ENCODE data around the gene ERCC3. TPM values are rescaled to one million over a fixed set of nuclear protein-coding genes. Genes with fewer than 3 reads are reported as not detected.
"Not testable (repeated sequence)": the region's sequence is repeated elsewhere in the genome, so short reads cannot be mapped to it uniquely, and the experiment has no call there.

ERCC3 gene
- total RNA-seq, 1 donor from 2014 or later: 46.1 TPM

DNA sequence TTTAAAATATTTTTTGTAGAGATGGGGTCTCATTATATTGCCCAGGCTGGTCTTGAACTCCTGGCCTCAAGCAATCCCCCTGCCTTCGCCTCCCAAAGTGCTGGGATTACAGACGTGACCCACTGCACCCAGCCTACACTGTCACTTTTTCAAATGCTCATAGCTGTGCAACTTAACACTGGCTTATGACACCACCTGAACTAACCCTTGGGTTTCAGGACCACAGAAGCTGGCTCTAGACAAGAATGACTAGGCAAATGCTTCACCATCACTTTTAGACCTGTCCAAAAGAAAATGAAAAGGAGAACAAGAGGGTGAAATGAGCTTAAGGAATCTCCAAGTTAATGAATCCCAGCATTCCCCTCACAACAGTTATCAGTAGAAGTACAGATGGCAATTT, 13.3 kb downstream of the ERCC3 start:
- FAIRE-seq (no peak), DNase-seq (ENCODE audit: low spot score in 2 of 2) (no peak)

DNA sequence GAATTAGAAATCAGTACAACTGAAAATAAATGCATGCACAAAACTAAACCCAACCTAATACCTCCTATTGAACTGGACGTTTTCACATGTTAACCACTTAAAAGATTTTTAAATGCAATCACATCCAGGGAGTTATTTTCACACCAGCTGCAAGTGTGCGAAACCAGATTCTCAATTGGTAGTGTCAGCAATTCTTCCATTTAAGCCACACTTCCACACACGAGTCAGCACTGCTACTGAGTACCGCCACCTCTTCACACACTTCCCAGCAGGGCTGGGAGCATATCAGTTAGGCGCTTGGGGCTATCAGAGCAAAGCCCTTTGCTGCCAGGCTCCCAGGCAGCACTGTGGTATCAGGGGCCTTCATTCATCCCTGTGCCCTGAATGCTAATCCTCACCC, 14.2 kb downstream of the ERCC3 start:
- no peak for DNase-seq (ENCODE audit: low spot score in 2 of 2)
- FAIRE-seq: no peak

DNA sequence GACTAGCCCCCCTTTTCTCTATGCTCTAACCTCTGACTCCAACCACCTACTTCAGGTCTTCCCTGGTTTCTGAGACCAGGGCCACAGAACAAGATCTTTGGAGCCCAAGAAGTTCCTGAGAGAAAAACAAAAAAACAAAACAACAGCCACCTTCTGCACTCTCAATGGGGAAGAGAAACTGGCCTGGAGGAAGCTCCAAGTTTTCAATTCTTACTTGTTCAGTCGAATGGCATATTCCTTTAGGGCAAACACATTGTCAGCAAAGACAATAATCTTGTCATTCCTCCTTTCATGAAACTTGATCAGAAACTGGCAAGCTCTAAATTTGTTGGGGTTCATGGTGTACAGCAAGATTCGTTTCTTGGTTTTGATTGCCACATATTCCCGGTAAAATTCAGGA, 15.0 kb downstream of the ERCC3 start:
- FAIRE-seq: no peak
- no peak for DNase-seq (ENCODE audit: low spot score in 2 of 2)

DNA sequence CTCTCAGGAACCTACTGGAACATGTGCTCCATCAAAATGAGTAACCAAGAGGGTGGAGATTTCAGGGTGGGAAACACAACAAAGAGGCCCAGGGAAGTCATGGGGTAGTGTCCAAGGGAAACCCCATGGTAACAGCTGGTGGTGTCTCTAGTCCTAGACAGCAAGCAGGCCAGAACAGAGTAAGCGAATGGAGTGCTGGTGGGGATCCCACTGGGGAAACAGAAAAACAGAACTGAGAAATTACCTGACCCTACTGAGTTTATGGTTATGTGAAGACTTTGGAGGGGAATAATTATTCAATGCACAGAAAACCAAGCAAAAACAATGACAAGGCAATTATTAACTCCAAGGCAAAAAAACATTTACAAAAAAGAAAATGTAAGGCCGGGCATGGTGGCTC, 16.9 kb downstream of the ERCC3 start:
- FAIRE-seq (no peak), DNase-seq (ENCODE audit: low spot score in 2 of 2) (no peak)

DNA sequence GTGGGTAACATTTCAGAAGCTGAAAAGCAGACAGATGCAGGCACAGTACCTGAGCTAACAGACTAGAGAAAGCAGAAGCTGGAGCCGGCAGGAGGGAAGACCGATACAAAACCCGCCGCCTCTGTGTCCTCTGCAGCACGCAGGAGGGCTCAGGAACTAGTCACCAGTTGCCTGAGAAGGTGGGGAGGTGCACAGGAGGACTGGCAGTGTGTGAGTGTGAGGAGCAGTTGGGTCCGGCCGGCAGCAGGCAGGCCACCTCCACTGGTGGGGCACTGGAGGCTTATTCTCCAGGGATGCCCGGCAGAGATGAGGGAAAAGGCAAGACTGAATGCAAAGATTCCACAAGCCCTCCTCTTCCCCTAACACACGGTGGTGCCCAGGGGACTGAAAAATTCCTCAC, 18.2 kb downstream of the ERCC3 start:
- DNase-seq (ENCODE audit: low spot score in 2 of 2): no peak
- FAIRE-seq: no peak

DNA sequence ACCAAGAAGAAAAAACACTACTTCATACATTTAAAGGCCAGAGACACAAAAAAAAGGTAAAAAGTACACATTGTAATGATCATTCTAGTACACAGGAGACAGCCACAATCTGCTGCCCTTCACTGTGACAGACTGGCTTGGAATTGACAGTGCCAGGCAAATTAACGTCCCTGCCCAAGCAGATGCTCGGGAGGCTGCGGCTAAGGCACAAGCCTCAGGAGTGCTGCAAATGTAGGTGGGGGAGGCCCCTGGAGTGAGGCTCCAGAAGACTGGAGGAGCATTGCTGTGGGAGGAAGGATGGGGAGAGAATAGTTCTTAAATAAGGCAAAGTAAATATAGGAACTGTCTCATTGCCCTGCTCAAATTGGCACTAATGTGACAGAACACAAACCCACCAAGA, 18.6 kb downstream of the ERCC3 start:
- no peak for DNase-seq (ENCODE audit: low spot score in 2 of 2)

DNA sequence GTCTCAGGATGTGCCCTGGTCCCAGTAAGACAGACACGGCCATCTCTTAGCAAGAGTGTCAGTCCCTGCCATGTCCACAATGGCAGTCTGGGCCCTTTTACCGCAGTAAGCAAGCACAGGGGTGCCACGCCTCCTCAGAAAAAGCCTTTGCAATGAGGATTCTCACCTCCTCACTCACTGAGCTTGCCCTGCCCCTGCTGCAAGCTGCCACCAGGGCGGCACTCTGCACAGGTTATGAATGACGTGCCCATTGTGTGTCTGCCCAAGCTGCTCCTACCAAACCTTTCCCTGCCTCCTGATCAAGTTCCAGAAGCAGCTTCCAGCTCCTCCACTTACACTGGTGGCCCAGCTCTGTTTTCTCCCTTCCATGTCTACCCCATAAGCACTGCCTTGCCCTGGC, 23.3 kb downstream of the ERCC3 start:
- FAIRE-seq (no peak), DNase-seq (ENCODE audit: low spot score in 2 of 2) (no peak)

More for the DNA sequence above, 18.6 kb downstream of the ERCC3 start:
- FAIRE-seq: no peak

DNA sequence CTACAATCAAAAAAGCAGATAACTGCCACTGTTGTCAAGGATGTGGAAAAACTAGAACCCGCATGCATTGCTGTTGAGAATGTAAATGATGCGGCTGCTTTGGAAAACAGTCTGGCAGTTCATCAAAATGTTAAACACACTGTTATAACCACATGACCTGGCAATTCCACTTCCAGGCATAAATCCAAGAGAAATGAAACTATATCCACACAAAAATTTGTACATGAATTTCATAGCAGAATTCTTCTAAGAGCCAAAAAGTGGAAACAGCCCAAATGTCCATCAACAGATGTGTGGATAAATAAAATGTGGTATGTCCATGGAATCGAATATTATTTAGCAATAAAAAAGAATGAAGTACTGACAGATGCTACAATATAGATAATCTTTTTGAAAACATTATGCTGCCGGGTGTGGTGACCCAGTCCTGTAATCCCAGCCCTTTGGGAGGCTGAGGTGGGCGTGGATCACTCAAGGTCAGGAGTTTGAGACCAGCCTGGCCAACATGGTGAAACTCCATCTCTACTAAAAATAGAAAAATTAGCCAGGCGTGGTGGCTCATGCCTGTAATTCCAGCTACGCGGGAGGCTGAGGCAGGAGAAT, 32.0 kb downstream of the ERCC3 start:
- DNase-seq (ENCODE audit: low spot score in 2 of 2) (no peak), FAIRE-seq (no peak)

DNA sequence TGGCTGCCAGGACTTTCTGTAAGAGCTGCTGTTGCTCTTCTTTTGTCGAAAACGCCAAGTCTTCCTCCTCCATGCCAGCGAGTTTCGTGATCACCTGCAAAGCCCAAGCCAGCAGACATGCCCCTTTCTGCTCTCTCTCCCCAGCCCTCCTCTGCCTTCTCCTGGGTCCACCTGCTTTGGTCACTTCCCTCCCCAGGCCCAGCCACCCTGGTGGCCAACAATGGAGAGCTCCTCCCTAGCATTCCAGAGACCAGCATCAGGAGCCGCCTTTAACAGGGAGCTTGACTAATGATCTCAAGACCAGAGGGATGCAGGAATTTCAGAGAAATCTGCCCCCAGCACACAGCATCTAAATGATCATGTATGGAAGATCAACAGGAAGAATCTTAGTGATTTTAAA, 34.6 kb downstream of the ERCC3 start:
- FAIRE-seq: no peak

DNA sequence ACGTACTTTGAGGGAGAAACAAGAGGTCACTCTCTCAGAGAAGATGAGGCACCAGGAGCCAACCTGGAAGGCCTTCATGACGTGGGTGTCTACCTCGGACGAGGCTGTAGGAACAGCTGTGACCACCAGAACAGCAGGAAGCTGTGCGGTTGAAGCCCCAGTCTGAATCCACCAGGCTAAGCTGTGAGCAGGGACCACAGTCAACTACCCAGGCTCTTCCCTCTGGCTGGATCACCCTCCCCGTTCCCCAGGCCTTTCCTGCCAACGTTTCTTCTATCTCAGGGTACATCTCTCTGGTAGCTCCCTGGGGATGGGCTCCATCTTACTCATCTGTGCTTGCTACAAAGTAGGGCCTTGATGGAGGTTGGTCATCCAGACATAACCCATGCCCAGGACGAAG, 37.1 kb downstream of the ERCC3 start:
- no peak for FAIRE-seq
- no peak for DNase-seq (ENCODE audit: low spot score in 2 of 2)

More for the DNA sequence above, 34.6 kb downstream of the ERCC3 start:
- no peak for DNase-seq (ENCODE audit: low spot score in 2 of 2)

DNA sequence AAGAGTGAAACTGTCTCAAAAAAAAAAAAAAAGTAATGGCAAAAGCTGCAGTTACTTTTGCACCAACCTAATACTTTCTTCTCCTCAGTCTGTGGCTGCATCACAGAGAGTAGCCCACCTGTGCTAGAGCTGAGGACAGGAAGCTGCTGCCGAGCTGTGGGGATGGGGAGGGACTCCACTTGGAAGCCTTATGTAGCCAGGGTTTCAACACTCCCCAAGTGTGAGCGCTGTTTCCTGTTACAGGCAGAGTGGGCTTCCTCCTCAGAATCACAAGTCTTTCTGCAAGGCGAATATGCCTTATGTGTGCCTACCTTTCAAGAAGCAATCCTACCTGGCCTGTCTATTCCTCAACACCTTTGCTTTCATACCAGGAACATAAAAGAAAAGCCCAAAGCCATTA, 37.6 kb downstream of the ERCC3 start:
- no peak for FAIRE-seq
- DNase-seq (ENCODE audit: low spot score in 2 of 2): no peak

DNA sequence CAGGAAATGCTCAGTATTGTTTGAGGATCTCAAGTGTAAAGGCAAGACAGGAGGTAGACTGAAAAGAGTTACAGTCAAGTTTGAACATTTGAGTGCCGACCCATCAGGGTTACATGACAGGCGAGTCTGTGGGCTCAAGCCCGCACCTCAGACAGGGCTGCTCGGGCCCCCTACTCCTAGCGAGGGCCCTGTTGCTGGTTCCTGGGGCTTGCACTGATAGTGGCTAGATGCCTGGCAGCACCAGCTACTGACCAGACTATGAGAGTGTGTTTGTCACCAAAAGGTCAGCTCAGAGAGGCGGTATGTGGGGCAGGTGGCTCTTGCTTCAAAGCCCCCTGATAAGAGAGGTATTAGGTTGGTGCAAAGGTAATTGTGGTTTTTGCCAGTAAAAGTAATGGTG, 38.2 kb downstream of the ERCC3 start:
- FAIRE-seq: no peak
- DNase-seq (ENCODE audit: low spot score in 2 of 2): no peak

DNA sequence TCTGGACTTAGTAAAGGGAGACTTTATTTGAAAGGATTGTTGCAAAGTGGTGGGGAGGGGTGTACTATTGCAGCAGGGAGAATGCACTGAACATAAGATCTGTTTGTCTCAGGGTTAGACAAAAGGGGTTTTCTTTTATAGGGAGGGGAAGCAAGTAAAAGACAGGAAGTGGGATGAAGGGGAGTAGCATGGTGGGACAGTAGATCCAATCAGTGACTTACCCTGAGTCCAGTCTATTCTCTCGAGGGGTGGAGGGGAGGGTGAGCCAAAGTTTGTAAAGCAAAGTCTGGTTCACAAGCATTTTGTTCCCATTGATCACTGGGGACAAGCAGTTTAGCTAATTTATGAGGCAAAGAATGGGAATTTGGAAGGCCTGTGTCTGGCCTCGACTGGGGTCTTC, 38.8 kb downstream of the ERCC3 start:
- FAIRE-seq: no peak
- no peak for DNase-seq (ENCODE audit: low spot score in 2 of 2)

DNA sequence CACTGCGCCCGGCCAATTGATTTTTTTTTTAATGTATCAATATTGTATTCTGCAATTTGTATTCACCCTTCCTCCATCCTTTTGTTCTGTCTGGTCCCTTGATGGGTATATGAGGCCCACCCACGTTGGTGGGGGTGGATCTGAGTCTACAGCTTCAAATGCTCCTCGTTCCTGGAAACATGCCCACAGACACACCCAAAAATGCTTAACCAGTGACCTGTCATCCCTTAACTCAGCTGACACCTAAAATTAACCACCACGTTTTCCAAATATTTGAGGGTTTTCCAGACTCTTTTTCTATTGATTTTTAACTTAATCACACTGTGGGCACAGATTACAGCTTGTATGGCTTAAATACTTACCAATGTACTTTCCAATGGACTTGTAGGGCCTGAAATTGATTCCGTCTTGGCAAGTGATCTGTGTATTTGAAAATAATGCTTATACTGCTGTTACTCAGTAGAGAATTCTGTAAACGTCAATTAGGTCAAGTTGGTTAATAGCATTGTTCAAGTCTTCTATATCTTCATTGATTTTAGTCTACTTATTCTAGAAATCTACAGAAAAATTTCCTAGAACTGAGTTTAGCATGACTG, 39.5 kb downstream of the ERCC3 start:
- FAIRE-seq: no peak
- DNase-seq (ENCODE audit: low spot score in 2 of 2): no peak

DNA sequence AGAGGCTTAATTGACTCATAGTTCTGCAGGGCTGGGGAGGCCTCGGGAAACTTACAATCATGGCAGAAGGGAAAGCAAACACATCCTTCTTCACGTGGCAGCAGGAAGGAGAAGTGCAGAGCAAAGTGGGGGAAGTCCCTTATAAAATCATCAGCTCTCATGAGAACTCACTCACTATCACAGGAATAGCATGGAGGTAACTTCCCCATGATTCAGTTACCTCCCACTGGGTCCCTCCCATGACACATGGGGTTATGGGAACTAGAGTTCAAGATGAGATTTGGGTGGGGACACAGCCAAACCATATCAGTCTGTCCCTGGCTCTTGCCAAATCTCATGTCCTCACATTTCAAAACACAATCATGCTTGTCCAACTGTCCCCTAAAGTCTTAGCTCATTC, 52.8 kb downstream of the ERCC3 start:
- not testable (repeated sequence) for FAIRE-seq; DNase-seq (ENCODE audit: low spot score in 2 of 2)

DNA sequence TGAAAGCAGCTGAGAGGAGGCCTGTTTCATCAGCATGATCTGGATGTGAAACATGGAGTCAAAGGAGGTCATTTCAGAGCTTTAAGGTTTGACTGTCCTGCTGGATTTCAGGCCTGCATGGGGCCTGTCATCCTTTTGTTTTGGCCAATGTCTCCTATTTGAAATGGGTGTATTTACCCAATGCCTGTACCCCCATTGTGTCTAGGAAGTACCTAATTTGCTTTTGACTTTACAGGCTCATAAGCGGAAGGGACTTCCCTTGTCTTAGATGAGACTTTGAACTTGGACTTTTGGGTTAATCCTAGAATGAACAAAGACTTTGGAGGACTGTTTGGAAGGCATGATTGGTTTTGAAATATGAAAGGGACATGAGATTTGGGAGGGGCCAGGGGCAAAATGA, 54.5 kb downstream of the ERCC3 start:
- FAIRE-seq: no peak
- no peak for DNase-seq (ENCODE audit: low spot score in 2 of 2)

DNA sequence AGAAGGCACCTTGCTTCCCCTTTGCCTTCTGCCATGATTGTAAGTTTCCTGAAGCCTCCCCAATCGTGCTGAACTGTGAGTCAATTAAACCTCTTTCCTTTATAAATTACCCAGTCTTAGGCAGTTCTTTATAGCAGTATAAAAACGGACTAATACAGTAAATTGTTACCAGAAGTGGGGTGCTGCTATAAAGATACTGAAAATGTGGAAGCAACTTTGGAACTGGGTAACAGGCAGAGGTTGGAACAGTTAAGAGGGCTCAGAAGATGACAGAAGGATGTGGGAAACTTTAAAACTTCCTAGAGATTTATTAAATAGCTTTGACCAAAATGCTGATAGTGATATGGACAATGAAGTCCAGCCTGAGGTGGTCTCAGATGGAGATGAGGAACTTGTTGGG, 56.2 kb downstream of the ERCC3 start:
- not testable (repeated sequence) for DNase-seq (ENCODE audit: low spot score in 2 of 2); FAIRE-seq

DNA sequence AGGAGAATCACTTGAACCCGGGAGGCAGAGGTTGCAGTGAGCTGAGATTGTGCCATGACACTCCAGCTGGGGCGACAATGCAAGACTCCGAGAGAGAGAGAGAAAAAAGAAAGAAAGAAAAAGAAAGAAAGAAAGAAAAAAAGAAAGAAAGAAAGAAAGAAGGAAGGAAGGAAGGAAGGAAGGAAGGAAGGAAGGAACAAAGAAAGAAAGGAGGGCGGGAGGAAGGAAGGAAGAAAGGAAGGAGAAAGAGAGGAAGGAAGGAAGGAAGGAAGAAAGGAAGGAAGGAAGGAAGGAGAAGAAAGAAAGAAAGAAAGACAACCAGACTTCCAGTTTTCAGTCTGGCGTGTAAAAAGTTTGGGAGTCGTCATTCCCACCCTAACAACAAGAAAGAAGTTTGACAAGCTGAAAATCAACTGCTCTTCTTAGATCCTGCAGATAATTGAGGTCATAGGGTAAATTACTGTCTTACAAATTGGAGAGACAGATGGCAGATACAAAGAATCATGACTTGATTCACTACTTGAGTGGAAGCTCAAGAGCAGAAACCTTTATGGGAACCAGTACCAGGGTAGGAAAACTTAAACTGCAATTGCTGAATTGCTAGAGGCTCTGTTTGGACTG, 58.8 kb downstream of the ERCC3 start:
- no peak for FAIRE-seq
- DNase-seq (ENCODE audit: low spot score in 2 of 2): no peak

DNA sequence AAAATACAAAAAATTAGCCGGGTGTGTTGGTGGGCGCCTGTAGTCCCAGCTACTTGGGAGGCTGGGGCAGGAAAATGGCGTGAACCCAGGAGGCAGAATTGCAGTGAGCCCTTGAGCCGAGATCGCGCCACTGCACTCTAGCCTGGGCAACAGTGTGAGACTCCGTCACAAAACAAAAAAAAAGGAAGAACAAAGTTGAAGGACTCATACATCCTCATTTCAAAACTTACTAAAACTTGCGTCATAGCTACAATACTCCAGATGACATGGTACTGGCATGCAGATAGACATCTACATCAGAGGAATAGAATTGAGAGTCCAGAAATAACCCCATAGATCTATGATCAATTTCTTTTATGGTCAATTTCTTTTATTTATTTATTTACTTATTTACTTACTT, 60.2 kb downstream of the ERCC3 start:
- DNase-seq (ENCODE audit: low spot score in 2 of 2) (no peak), FAIRE-seq (no peak)

DNA sequence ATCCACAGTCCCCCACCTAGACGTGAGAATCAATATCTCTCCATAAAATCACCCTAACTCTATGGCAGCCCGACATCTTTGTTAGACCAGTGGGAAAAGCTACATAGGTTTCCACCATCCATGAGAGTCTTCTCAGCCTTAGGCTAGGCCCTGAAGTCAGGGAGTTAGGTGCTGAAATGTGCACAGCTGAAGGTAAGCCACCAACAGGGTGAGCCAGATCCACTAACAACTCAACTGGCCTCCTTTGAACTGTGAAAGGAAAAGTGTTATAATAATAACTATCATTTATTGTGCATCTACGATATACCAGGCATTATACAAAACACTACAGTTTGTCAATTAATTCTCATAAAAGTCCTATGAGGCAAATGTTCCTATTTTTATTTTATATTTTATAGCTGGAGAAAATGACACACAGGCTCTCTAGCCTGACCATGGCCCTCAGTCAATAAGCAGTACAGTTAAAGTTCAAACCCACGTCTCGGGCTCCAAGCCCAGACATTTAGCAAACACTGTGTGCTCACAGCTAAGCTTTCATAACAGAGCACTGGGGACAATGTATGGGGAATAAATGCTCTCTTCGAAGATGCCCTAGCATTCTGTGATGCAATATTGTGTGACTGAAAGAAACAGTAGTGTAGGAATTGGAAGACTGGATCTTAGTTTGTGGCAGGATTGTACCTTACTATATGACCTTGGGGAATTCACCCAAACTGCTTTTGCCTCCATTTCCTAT, 62.6 kb downstream of the ERCC3 start:
- no peak for FAIRE-seq

DNA sequence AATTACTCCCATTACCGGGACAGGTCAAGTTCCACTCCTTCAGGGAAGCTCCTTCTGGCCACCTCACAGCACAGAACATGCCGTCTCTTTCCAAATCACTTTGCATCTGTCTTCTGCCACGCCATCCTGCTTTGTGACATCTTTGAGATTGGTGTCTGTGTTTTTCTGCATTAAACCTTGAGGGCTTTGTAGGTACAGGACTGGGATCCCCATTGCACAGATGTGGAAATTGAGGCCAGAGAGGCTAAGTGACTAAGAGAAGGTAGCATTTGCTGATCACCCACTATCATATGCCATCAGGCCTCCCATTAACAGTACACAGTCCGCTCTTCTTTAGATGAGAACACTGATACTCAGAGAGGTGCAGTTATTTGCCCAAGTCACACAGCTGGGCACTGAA, 64.4 kb downstream of the ERCC3 start:
- no peak for DNase-seq (ENCODE audit: low spot score in 2 of 2)
- FAIRE-seq: no peak

More for the DNA sequence above, 62.6 kb downstream of the ERCC3 start:
- no peak for DNase-seq (ENCODE audit: low spot score in 2 of 2)

DNA sequence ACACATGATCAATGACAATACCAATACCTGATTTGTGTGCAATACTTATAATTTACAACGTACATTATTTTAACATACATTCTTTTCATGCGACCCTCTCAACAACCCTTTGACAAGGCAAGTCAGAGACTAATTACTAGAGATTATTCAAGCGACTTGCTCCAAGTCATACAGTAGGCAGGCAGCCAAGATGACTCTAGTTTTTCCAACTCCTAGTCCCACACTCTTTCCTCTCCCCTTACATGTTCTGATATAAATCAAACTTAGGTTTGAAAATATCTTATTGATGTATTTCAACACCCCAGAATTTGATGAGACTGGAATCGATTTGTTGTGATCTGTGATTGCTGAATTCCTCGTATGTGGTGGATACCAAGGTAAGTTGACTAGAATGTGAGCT, 65.8 kb downstream of the ERCC3 start:
- no peak for DNase-seq (ENCODE audit: low spot score in 2 of 2)
- FAIRE-seq: no peak
